Measurements from ENCODE around the gene TOM1. TPM values are rescaled to one million over a fixed set of nuclear protein-coding genes. Genes with fewer than 3 reads are reported as not detected.

The TOM1 gene
- total RNA-seq, 1 experiment from 2014 or later = 28.2 TPM

DNA sequence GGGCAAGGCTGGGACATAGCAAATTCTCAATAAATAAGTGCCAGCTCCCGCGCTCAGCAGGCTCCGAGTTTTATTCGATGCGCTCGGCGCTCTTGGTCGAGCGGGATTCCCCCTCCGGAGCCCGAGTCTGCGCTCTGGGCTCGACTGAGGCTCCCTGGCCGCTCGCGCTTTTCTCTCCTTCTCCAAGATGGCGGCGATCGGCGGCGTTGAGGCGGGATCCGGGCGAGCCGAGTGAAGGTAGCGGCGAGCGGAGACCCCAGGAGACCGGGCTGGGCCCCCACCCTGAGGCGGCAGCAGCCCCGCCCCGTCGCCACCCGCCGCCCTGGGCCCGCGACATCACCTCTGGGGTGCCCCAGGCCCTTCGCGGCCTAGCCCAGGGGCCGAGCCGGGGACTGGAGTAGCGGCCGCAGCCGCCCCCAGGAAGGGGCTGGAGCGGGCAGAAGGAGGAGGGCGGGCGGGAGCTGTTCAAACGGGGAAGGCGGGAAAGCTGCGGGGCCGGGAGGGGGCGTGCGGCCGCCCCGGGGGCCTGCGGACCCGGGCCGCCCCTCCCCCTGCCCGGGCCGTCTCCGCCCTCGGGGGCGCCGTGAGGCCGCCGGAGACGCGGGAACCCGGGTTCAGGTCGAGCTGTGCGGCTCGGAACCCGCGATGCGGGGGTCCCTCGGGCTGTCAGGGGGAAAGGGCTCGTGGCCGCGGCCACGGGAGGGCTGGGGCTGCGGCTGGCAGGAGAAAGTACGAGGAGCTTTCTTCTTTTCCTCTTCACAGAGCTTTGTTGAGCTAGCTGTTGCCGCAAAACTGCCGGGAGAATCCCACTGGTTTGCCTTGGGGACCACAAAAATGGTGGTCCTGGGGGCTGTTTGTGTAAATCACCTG lies 42.1 kb upstream of the TOM1 start, which contains the start of gene HMGXB4:
Gene HMGXB4 (plus strand): TSS at position 173 of the 870 bp plus-strand sequence. CDS start 4,898 bp downstream, outside the sequence.
- DNase-seq (ENCODE audit: unreplicated experiment) = peak; percentile 86
- TF ChIP-seq, protein P1, sequence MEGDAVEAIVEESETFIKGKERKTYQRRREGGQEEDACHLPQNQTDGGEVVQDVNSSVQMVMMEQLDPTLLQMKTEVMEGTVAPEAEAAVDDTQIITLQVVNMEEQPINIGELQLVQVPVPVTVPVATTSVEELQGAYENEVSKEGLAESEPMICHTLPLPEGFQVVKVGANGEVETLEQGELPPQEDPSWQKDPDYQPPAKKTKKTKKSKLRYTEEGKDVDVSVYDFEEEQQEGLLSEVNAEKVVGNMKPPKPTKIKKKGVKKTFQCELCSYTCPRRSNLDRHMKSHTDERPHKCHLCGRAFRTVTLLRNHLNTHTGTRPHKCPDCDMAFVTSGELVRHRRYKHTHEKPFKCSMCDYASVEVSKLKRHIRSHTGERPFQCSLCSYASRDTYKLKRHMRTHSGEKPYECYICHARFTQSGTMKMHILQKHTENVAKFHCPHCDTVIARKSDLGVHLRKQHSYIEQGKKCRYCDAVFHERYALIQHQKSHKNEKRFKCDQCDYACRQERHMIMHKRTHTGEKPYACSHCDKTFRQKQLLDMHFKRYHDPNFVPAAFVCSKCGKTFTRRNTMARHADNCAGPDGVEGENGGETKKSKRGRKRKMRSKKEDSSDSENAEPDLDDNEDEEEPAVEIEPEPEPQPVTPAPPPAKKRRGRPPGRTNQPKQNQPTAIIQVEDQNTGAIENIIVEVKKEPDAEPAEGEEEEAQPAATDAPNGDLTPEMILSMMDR (IDR thresholded peaks at IDR 0.05; ENCODE audit: unreplicated experiment) = no peak
- intact Hi-C loops (cut with micrococcal nuclease) = no loop called here
- no TSS peak for BruUV-seq (replicated peaks)
- POLR2A ChIA-PET = interaction anchor here (0.6 to 2.6 kb wide), 10 partner anchors 9 to 1979 kb away, joined by 3 to 16 read pairs (median 4); partner anchors contain the start of genes LARGE1 and TOM1
- CTCF ChIA-PET = interaction anchor here (0.9 to 1.3 kb wide), 2 partner anchors 26 to 107 kb away, joined by 3 read pairs; no protein-coding TSS in a partner anchor
- Mint-ChIP-seq H3K9me3 (ENCODE audit: unreplicated experiment) (no peaks in the 10 kb centered on the region), H3K27me3 (ENCODE audit: insufficient read depth, unreplicated experiment) (no peaks in the 10 kb centered on the region), H3K36me3 (ENCODE audit: insufficient read depth, unreplicated experiment) (peaks cover 15% of the 10 kb centered on the region), H3K27ac (ENCODE audit: low read depth, unreplicated experiment) (peak within 1 kb of the TSS; percentile 92), H3K4me1 (ENCODE audit: insufficient read depth, unreplicated experiment) (peaks cover 23% of the 10 kb centered on the region), H3K4me3 (ENCODE audit: unreplicated experiment) (peak within 1 kb of the TSS; percentile 78)

DNA sequence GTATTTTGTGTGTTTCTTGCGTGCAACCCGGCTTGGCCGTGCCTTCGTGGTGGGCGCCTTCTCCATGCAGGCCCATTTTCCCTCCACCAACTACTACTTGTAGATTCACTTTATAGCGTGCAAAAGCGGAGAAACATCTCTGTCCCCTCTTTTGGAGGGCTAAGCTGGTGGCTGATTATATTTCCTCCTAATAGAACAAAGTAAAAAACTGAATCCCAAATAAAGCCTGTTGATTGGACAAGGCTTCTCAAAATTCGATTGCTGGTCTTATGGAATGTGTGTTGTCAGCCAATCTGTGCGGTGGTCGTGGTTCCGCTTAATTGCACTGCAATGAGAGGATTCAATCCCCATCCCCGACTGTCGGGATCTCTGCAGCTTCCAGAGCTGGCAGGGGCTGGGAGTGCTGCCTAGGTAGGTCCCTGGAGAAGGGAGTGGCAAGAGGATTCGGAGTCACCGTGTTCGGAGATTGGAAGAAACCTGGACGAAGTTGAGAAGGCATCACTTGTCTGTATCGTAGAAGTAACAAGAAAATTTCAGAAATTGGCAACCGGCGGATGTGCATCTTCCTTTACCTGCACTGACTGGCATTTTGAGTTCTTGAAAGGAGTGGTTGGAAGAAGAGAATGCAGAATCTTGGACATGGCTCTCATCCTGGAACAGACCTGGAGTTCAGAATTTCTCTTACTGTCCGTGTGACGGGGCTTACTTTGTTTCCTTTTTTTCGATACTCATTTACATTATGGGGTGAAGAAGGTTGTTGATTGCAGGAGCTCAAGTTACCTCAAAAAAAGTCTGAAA lies 41.3 kb upstream of the TOM1 start:
- BruUV-seq (replicated peaks) = TSS peak; percentile 34
- TF ChIP-seq, protein P1 (IDR thresholded peaks at IDR 0.05; ENCODE audit: unreplicated experiment) = no peak
- ChIA-PET CTCF (interaction anchor here (0.9 to 1.4 kb wide), 3 partner anchors 10 to 108 kb away, joined by 3 read pairs; no protein-coding TSS in a partner anchor), POLR2A (interaction anchor here (0.6 to 2.6 kb wide), 10 partner anchors 8 to 1337 kb away, joined by 3 to 16 read pairs (median 4); partner anchors contain the start of genes LARGE1 and TOM1)
- H3K9me3 Mint-ChIP-seq (ENCODE audit: unreplicated experiment) = no peaks in the 10 kb centered on the region
- peak overlapping the region; percentile 78 for H3K4me3 Mint-ChIP-seq (ENCODE audit: unreplicated experiment)
- H3K27ac Mint-ChIP-seq (ENCODE audit: low read depth, unreplicated experiment) = peak overlapping the region; percentile 92
- intact Hi-C loops (cut with micrococcal nuclease) = no loop called here
- peak; percentile 36 for DNase-seq (ENCODE audit: unreplicated experiment)
- H3K36me3 Mint-ChIP-seq (ENCODE audit: insufficient read depth, unreplicated experiment) = peaks cover 24% of the 10 kb centered on the region
- no peaks in the 10 kb centered on the region for H3K27me3 Mint-ChIP-seq (ENCODE audit: insufficient read depth, unreplicated experiment)
- peaks cover 23% of the 10 kb centered on the region for H3K4me1 Mint-ChIP-seq (ENCODE audit: insufficient read depth, unreplicated experiment)

DNA sequence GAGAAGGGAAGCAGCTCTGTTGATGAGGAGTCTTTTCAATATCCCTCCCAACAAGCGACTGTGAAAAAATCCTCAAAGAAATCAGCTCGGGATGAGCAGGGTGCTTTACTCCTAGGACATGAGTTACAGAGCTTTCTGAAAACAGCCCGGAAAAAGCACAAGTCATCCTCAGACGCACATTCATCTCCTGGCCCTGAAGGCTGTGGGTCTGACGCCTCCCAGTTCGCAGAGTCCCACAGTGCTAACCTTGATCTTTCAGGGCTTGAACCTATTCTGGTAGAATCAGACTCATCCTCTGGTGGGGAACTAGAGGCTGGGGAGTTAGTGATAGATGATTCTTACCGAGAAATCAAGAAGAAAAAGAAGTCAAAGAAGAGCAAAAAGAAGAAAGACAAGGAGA lies 34.7 kb upstream of the TOM1 start:
- peaks cover 84% of the 10 kb centered on the region for H3K36me3 Mint-ChIP-seq (ENCODE audit: insufficient read depth, unreplicated experiment)
- intact Hi-C loops (cut with micrococcal nuclease) = no loop called here

More for the DNA sequence above, 34.7 kb upstream of the TOM1 start:
- TF ChIP-seq, protein P1 (IDR thresholded peaks at IDR 0.05; ENCODE audit: unreplicated experiment) = no peak
- no peaks in the 10 kb centered on the region for H3K27me3 Mint-ChIP-seq (ENCODE audit: insufficient read depth, unreplicated experiment)
- no peak overlapping the region for H3K4me3 Mint-ChIP-seq (ENCODE audit: unreplicated experiment)
- H3K4me1 Mint-ChIP-seq (ENCODE audit: insufficient read depth, unreplicated experiment) = peaks cover 5% of the 10 kb centered on the region
- no peak for DNase-seq (ENCODE audit: unreplicated experiment)
- no TSS peak for BruUV-seq (replicated peaks)
- peak overlapping the region; percentile 4 for H3K27ac Mint-ChIP-seq (ENCODE audit: low read depth, unreplicated experiment)
- POLR2A ChIA-PET = no interaction called here
- no peaks in the 10 kb centered on the region for H3K9me3 Mint-ChIP-seq (ENCODE audit: unreplicated experiment)
- CTCF ChIA-PET = no interaction called here

Measured in MCF 10A (cell line).